HG02973 (cell line): Measurements from ENCODE around the gene SEPTIN6.
"Not testable (repeated sequence)": the region's sequence is repeated elsewhere in the genome, so short reads cannot be mapped to it uniquely, and the experiment has no call there.

Experiments
- ATAC-seq: cut with Tn5 transposase; IDR thresholded peaks from one replicate; pipeline ENCODE4 v1.9.1; 2021; ENCODE audit warnings: moderate library complexity; ENCODE audit not compliant: unreplicated experiment

Gene SEPTIN6

DNA sequence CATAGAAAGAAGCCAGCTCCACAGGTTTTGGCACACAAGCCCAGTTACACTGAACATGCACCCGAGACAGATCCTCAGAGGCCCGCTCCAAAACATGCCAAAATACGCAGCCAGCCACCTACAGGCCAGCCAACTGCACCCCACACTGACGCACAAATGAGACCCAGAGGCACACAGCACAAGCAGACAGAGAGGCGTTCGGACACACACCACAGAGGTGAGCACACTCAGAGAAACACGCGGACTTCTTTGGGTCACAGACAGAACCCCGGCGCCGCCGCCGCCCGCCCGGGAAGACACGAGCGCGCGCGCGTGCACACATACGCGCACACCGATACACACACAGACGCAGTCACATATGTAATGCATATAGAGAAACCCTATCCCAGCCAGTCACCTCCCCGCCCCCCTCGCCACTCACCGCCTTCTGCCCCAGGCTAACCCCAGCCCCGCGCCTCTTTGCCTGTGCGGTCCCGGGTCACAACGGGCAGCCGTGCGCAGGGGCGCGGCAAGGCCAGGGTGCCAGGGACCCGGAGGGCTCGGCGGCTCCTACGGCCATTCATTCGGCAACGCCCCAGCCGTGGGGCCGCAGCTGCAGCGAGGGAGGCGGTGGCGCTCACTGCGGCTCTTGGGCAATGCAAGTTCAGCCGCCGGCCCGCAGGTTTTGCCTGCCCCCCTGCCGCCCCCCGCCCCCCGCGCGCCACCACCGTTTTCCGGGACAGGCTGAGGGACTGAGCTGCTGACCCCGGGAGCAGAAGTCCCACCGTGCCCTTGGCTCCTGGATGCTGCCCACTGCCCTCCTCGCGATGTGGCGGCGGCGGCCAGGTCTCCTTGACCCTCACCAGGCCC is 553 bp downstream of the SEPTIN6 start:
- ATAC-seq = no peak

DNA sequence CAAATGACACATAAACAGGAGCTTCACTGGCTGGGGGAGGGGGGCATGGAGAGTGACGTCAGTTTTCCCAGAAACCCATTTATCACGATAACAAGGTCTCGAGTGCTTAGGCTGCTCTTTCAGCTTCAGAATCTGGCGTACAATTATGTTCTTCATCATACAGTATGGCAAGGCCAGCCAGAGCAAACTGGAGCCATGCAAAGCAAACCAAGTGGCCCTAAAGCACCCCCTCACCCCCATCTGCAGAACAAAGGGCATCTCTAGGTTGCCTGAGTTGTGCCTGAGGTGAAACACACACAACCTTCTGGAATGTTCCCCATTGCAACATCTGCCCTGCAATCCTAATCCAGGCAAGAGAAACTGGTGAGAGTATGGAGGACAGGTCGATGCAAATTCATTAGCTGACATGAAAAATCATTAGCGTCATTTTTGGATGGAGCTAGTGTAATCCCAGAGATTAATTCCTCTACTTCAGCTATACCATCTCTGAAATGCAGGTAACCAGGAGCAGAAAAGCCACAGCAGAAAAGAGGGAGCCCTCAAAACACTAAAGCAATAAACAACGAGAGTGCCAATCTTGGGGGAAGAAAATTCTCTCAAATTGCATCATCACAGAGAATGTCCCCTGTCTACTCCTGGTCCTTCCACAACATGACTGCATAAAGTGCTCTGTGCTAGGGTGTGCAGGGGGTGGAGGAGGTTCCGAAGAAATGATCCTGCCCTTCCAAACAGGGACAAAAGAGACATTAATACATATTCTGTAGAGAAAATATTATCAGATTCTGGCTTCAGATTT is 1.8 kb downstream of the SEPTIN6 start:
- no peak for ATAC-seq

DNA sequence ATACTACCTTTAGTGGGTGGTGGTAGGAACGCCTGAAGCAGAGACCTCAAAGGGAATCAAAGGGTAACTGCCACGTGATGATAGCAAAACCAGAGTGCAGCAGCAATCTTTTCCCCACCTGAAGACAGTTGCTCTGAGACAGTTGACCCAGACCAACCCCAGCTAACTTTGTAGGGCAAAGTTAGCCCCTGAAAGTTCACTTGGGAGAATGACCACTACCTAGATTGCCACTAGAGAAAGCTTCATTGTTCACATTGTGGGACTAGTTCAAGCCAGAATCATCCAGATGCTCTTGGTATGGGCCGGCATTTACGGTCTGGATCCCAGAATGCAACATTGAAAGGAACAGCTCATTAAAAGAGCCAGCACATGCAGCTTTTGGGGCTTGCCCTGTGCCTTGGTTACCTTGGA is 4.1 kb downstream of the SEPTIN6 start:
- ATAC-seq = no peak

DNA sequence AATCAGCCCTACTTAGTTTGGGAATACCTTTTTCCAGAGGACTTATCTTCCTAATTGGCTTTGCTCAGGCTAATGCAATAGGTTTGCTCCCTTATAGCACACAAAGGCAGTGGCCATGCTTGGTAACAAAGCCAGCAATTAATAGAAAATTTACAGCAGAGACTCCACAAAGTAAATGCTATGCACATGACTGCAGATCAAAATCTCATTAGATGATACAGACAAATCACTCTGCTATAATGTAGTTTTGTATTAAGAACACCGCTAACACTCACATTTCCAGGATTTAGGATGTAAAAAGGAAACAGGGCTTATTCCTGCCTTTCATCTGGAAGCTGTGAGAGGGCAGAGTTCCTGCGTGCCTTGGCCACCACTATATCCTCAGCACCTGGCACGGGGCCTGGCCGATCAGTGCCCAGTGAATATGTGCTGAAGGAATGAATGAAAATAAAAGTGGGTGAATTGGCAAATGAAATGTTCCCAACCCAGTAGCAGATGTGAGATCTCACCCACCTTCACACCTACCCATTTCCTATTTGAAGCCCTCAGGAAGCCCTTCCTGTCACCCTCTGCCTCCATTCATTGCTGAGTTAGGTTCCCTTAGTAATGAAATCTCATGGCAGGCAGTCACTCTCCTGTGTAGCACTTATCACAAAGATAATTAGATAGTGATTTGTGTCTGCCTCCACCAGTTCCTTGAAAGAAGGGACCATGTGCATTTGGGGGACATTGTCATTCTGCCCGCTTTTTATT is 5.1 kb downstream of the SEPTIN6 start:
- no peak for ATAC-seq

DNA sequence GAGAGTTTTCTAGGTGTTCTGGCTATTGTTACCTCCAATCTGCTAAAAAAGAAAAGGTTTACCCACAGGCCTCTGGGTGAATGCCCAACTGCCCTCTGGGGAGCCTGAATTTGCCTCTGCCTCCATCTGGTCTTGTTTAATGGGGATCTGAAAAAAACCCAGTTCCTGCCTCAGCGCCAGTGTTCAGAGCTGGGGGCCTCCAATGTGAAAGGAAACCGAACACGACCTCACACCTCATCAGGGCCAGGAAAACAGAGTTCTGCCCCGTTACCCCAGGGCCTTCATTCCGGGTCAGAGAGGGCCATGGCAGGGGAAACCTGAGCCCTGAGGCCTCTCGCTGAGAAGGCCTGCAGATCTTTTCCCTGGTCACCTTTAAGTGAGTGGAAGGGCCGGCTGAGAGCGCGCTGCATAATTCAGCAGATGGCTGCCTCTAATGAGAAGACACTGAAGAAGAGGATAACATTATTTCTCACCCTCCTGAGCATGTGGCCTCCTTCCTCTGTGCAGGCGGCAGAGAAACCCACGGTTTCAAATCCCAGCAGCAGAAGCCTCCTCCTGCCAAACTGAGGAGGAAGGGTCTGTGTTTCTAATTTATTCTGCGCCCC is 6.8 kb downstream of the SEPTIN6 start:
- ATAC-seq = no peak

DNA sequence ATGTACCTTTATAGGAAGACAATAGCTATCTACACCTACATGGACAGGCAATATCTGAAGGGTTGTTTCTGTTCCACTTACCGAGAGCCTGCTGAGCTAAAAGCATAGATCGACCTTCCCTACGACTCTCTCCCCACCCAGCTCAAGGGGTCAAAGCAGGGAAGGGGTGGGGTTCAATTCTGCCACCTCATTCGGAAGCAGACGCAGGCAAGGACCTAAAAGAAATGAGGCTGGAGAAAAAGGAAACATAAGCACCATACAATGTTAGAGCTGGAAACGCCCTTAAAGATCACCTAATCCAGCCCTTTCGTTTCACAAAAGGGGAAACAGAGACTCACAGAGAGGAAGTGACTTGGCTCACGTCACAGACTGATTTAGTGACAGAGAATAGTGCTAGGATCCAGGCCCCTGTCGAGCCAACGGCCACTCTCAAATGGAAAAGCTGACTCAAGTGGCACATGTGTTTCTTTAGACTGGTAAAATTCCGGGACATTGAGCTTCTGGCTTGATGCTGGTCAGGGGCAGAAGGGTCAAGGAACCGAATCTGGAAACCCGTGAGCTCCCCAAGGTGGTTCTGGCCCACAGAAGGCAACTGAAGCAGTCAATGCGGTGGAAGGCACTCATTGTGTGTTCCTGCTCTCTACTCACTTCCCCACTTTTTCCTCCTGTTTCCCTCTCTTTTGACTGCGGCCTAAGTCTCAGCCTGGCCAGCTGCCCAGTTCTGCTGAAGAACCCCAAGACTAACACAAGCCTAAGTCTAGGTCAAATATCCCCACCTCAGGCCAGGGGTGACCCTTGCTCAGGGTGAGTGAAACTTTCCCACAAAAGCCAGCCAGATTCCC is 7.5 kb downstream of the SEPTIN6 start:
- peak; percentile 53 for ATAC-seq

DNA sequence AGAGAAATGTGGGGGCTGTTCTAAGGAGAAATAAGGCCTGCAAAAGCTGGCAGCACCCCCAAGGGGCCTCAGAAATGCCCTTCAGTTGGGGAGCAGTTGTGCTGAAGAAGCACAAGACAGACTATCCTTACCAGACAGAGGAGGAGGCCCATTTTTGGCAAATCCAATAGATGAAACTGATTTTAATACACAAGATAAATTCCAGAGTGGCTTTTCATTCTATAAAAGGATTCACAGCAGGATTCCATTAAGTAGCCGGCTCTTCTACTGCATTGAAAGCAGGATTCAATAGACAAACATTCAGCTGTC is 8.1 kb downstream of the SEPTIN6 start:
- no peak for ATAC-seq

DNA sequence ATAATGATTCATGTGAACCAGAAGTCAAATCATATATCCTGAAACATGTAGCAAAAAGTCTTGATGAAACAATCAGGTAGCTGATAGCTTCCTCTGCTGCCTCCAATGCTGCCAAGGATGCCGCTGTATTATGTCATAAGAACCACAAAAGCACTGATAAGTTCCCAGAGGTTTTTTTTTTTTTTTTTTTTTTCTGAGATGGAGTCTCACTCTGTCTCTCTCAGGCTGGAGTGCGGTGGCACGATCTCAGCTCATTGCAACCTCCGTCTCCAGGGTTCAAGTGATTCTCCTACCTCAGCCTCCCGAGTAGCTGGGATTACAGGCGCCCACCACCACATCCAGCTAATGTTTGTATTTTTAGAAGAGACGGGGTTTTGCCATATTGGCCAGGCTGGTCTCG is 8.7 kb downstream of the SEPTIN6 start:
- not testable (repeated sequence) for ATAC-seq

DNA sequence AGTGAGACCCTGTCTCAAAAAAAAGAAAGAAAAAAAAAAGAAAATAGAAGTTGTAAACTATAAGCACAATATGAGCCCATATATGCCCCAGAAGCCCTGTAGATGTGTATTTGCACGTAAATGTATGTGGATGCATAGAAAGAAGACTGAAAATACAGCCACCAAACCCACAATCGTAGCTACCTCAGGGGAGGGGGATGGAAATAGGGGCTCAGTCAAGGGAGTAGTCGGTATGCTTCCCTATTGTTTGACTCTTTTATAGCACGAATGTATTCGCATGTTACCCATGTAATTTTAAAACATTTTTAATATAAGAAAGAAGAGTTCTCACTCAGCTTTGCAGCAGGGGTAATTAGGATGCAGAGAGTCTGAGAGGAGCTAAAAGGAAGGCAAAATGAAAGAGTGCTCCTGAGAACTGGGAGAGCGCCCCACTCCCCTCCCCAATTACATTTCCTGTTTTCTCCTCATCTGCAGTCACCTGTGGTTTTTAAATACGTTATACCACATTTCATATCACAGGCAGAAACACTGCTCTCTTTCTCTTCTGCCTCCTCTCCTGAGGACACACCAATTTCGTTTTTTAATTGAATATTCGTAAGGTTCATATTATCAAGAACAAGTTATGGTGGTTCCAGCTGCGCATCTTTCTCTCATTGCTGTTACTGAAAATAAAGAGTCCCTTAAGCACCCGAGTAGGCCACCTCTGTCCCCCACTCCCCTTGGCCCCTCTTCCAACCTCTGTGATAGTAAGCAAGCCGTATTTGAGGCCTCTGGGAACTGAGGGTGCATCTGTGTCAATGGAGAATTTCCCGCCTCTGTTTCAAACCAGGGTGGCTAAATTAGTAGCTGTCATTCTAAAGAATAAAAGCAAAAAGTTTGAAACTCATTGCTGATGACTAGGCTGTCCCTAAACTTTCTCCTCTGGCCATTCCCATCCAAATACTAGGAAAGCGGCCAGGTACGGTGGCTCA is 10.7 kb downstream of the SEPTIN6 start:
- no peak for ATAC-seq

DNA sequence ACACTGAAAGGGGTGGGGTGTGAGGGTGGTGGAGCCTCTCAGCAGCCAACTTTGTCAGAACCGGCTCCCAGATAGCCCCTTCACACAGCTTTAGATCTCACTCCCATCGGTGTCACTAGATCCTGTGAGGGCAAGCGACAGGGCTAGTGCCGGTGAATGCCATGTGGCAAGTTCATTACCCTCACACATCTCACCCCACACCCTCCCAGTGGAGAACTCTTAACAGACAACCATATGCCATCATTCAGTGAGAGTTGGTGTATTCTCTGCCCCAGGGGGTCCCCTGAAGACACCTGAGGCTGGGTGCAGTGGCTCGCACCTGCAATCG is 15.3 kb downstream of the SEPTIN6 start:
- ATAC-seq = no peak

DNA sequence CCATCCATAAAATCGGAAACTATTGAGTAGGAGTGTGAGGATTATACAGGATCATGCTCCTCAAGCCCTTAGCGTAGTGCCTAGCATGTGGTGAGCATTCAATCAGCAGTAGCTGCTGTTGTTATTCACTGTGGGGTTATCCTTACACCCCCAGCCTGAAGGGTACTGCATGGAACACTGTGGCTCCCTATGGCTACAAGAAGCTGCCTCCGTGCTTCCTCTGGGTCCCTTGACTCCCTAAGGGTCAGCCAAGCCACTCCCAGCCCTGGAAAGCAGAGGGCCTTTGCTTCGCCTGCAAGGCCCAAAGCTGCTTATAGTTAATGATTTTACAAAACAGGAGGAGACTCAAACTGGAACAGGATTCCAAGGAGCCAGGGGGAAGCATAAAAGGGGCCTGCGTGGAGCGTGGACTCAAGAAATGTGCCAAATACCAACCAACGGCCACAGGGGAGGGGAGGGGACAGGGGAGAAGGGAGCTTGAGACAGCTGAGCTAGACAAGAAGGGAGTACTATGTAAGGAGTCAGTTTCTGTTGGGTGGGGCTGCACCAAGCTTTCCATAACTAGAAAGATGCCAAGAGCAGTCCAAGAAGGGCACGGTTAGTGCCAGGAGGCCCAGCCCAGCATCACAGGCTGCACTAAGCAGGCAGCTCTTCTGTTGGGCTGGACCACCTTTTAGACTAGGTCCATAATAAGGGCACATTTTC is 15.9 kb downstream of the SEPTIN6 start:
- no peak for ATAC-seq

DNA sequence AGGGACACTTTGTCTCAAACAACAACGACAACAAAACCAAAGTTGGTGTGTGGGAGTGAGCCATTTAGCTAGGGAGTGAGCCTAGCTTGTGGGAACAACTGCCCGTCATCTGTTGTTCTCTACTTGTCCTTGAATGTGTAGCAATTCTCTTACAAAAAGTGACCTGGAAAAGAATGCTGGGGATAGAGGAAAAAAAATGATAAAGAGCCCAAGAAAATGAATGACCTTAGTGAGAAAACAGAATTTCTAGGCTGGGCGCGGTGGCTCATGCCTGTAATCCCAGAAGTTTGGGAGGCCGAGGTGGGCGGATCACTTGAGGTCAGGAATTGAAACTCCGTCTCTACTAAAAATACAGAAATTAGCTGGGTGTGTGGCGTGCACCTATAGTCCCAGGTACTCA is 19.6 kb downstream of the SEPTIN6 start:
- no peak for ATAC-seq

DNA sequence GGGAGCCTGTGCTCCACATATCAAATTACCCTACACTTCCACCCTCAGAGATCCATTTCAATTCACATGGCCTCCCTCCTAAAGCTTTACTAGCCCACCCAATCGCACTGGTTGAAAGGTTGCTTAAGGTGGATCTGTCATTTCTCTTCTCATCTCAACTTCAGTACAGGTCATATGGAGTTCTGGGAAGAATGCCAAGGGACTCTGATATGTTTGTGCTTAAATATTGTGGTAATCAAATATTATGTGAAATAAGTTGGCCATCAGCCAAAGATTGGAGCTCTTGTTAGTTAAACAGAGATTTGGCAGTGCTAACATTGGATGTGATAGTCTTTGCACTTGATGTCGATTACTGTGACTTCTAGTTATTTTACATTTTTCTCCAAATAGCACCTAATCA is 20.5 kb downstream of the SEPTIN6 start:
- ATAC-seq = no peak

DNA sequence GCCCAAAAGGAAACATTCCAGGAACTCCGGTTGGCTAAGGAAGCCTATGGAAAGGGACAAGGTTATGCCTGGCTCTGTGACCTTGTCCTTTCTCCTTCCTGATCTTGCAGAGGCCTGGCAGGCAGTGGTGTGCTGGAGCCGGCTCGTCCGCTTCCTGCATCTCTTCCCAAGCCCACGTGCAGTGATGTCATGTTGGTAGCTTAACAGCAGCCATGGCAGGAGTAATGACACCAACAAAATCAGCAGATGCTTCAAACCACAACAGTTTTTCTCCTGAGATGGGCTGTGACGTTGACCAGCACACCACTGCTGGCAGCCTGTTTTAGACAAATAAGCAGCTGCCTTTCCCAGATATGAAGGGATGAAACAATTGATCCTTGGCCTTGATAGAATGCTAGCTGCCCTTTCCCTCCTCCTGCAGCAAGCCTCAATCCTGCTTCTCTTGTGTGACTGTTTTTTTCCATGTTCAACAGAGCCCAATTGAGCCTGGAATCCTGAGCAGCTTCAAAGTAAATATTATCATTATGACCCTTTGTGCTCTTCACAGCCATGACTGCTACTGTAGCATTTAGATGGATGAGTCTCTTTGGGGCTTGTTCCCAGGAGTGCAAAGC is 23.4 kb downstream of the SEPTIN6 start:
- no peak for ATAC-seq

DNA sequence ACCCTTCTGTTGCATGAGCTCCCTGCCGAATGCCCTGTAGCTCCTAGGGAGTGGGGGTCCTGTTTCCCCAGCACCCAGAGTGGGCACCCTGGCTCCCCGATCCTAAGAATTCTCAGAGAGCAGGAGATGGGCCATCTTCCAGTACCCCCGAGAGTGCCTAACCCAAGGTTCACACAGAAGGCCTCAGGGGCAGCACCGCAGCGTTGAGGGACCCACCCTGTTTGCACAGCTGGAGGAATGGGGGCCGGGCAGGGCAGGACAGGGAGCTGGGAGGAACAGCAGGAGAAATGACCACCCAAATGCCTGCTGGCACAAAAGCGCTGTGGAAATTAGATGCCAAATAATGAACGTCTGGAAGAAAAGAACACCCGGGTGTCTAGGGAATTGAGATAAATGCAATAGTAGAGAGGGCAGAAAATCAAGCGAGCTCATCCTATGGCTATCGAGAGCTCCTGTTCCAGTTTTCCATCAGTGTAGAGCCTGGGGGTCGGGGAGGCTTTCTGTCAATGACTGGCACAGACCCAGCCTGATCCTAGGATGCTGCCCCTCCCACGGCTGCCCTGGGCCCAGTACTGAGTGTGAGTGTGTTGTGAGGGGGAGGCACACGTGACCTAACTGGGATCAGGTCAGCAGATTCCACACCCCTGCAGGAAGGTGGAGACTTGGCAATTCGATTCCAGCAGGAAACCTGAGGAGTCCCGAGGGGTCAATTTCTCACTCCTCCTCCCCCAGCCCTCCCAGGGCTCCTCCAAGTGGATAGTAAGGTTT is 25.7 kb downstream of the SEPTIN6 start:
- no peak for ATAC-seq

DNA sequence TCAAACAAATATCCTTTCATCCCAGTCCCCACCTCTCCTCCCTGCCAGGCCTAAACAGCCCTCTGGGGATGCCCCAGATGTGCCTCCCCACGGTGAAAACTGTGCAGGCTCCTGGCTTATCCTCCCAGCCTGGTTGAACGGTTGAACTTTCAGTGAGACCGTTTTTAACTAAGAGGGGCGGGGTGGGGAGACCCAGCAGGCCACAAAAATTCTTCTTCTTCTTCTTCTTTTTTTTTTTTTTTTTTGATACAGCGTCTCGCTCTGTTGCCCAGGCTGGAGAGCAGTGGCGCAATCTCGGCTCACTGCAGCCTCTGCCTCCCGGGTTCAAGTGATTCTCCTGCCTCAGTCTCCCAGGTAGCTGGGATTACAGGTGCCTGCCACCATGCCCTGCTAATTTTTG is 28.1 kb downstream of the SEPTIN6 start:
- ATAC-seq = not testable (repeated sequence)

DNA sequence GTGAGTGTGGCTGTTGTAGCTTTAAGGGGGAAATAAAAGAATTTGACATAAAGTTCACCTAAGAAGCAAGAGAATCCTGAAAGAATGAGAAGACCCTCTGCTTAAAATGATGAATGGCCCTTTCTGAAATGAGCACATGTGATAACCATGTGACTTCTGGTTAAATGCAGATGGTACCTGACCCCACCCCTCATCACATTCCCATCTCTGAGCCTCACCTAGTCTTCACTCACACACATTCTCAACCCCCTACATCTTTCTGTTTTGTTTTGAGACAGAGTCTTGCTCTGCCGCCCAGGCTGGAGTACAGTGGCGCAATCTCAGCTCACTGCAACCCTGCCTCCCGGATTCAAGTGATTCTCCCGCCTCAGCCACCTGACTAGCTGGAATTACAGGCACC is 31.5 kb downstream of the SEPTIN6 start:
- ATAC-seq = no peak

DNA sequence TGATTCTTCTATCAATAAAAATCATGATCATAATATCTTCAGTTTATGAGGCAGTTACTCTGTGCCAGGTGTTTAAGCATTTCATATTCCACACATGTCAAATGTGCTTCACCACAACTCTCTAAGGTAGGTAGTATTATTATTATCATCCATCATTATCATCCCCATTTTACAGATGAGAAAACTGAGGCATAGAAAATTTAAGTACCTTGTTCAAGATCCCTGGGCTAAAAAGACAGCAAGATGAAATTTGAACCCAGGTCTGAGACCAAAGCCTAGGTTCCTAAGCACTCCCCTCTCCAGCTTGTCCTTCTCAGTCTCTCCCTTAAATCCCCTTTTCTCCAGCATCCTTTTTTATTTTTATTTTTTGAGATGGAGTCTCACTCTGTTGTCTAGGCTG is 33.4 kb downstream of the SEPTIN6 start:
- ATAC-seq = no peak
